Brain microvascular endothelial cell (primary cell): Measurements from ENCODE around the gene RMND1.
A peak's percentile ranks its signal among the peaks of the same experiment; 100 is the strongest.

ENCODE experiments used
- DNase-seq: peaks from one replicate; pipeline ENCODE4 v3.0.0-alpha.2; 2020
- H3K27ac ChIP-seq: fragments of 250-450 bp; sonication (Bioruptor Pico); 2 replicates; pipeline ENCODE4 v1.5.1; 2020; ENCODE audit warnings: mild to moderate bottlenecking, moderate library complexity
- H3K27me3 ChIP-seq: fragments of 250-450 bp; sonication (Bioruptor Pico); replicated peaks from 2 replicates; pipeline ENCODE4 v1.5.1; 2020; ENCODE audit warnings: mild to moderate bottlenecking
- H3K36me3 ChIP-seq: fragments of 250-450 bp; sonication (Bioruptor Pico); replicated peaks from 2 replicates; pipeline ENCODE4 v1.5.1; 2020; ENCODE audit warnings: mild to moderate bottlenecking
- H3K4me3 ChIP-seq: 2 replicates; pipeline ENCODE4 v1.5.1; 2011; ENCODE audit warnings: low read depth, mild to moderate bottlenecking, control low read depth, low read length, moderate library complexity
- CTCF ChIP-seq: IDR thresholded peaks from 2 replicates; pipeline ENCODE4 v1.5.1; 2011; ENCODE audit warnings: low read depth, mild to moderate bottlenecking, moderate library complexity, low read length, control low read depth, inconsistent platforms; ENCODE audit errors: missing control alignments
- in situ Hi-C: cut with HindIII; loops from 2 replicates; pipeline ENCODE4 v1.10.0; 2017; ENCODE audit warnings: low sequenced_read_pairs, low pct_ligation_motif_present

RMND1 gene

GRCh38 chr6:151483994-151484393 is 32.1 kb upstream of the RMND1 start:
- in situ Hi-C loops: no loop called here
- no peak overlapping the region for H3K27ac ChIP-seq
- no peak for DNase-seq
- no peak overlapping the region for H3K4me3 ChIP-seq
- no peaks in the 10 kb centered on the region for H3K27me3 ChIP-seq
- no peak for TF ChIP-seq CTCF
- H3K36me3 ChIP-seq: no peaks in the 10 kb centered on the region

GRCh38 chr6:151482290-151482689 is 30.4 kb upstream of the RMND1 start:
- no peaks in the 10 kb centered on the region for H3K27me3 ChIP-seq
- DNase-seq: no peak
- TF ChIP-seq CTCF: no peak
- peak overlapping the region; percentile 24 for H3K4me3 ChIP-seq
- H3K36me3 ChIP-seq: no peaks in the 10 kb centered on the region
- in situ Hi-C loops: no loop called here
- peak overlapping the region; percentile 51 for H3K27ac ChIP-seq

GRCh38 chr6:151481786-151482185 is 29.9 kb upstream of the RMND1 start:
- Histone ChIP-seq H3K27me3 (no peaks in the 10 kb centered on the region), H3K27ac (no peak overlapping the region), H3K36me3 (no peaks in the 10 kb centered on the region), H3K4me3 (no peak overlapping the region)
- TF ChIP-seq CTCF: no peak
- in situ Hi-C loops: no loop called here
- DNase-seq: no peak

GRCh38 chr6:151478670-151479069 is 26.7 kb upstream of the RMND1 start:
- H3K27me3 ChIP-seq: no peaks in the 10 kb centered on the region
- in situ Hi-C loops: no loop called here
- no peak overlapping the region for H3K4me3 ChIP-seq
- no peak for DNase-seq
- H3K27ac ChIP-seq: no peak overlapping the region
- TF ChIP-seq CTCF: no peak
- H3K36me3 ChIP-seq: no peaks in the 10 kb centered on the region

GRCh38 chr6:151477726-151478125 is 25.8 kb upstream of the RMND1 start:
- Histone ChIP-seq H3K27ac (no peak overlapping the region), H3K27me3 (no peaks in the 10 kb centered on the region), H3K4me3 (no peak overlapping the region), H3K36me3 (no peaks in the 10 kb centered on the region)
- TF ChIP-seq CTCF: no peak
- in situ Hi-C loops: no loop called here
- no peak for DNase-seq
